Left renal pelvis (tissue), 4 donors: ENCODE data around the gene CD244. TPM values are rescaled to one million over a fixed set of nuclear protein-coding genes. Genes with fewer than 3 reads are reported as not detected.

Experiments used
- DNase-seq, 4 donors: peaks; one replicate each; pipeline ENCODE4 v3.0.0-alpha.2; 2013; ENCODE audit warnings: low read depth in 4 of 4, low spot score in 3 of 4
- polyA plus RNA-seq, 4 donors: library from polyadenylated mRNA; unstranded; fragments of 120-200 nt; gene quantifications; one replicate each; pipeline ENCODE4 v1.2.1, GENCODE V29; 2013; ENCODE audit not compliant: insufficient read length in 4 of 4

Gene CD244
- polyA plus RNA-seq, 4 donors: 0.07 to 0.42 (median 0.19) TPM

DNA sequence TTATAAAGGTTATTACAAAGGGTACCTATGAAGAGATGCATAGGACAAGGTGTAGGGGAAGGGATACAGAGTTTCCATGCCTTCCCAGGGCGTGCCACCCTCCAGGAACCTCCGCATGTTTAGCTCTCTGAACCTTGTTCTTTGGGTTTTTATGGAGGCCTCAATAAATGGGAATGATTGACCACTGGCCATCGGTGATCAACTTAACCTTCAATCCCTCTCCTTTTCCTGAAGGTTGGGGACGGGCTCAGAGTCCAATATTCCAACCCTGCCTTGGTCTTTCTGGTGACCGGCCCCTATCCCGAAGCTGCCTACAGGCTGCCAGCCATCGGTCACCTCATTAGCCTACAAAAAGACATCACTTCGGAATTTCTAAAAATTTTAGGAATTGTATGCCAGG, 11.7 kb downstream of the CD244 start:
- no peak for DNase-seq

- no peak for DNase-seq
Measured at GRCh38 chr1:160850541-160850940, 12.1 kb downstream of the CD244 start.

DNA sequence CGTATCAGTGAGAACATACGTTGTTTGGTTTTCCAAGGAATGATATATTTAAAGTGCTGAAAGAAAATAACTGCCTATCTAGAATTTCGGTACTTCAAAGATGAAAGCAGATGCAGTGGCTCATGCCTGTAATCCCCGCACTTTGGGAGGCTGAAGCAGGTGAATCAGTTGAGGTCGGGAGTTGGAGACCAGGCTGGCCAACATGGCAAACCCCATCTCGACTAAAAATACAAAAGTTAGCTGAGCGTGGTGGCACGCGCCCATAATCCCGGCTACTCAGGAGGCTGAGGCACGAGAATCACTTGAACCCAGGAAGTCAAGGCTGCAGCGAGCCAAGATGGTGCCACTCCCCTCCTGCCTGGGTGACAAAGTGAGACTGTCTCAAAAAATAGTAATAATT, 16.4 kb downstream of the CD244 start:
- no peak for DNase-seq

GRCh38 chr1:160844447-160845232, 18.0 kb downstream of the CD244 start:
- no peak for DNase-seq

GRCh38 chr1:160841079-160841478, 21.6 kb downstream of the CD244 start:
- DNase-seq: no peak

DNA sequence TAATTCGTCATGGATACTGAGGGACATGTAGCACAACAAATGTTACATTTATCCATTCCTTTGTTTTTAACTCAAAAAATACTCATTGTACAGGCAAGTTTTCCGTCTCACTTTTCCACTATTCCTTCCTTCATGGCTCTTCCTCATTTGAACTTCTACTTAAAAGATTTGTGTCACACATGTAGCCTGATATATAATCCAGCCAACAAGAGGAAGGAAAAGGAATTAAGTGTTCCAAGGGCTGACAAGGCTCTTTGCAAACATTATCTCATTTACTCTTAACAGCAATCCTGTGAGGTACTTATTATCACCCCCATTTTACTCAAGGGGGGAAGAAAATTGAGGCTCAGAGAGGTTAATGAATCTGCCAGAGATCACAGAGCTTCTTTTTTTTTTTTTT, 22.9 kb downstream of the CD244 start:
- no peak for DNase-seq

DNA sequence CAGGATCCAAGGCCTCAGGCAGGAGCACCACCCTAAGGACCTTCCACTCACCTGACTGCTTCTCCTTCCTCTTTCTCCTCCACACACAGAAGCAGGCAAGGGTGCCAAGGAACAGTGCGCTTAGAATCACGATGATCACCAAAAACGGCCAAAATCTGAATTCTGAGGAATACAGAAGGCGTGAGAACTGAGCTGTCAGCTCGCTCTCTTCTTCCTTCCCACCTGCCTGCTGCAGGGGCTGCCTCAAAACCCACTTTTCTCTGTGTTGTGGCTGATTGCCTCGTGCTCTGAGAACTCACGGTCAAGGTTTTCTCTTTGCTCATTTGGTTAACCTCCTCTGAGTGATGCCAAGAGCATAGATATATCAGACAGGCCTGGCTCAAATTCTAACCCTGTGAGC, 23.8 kb downstream of the CD244 start:
- no peak for DNase-seq

GRCh38 chr1:160837558-160838205, 25.0 kb downstream of the CD244 start:
- DNase-seq: no peak

DNA sequence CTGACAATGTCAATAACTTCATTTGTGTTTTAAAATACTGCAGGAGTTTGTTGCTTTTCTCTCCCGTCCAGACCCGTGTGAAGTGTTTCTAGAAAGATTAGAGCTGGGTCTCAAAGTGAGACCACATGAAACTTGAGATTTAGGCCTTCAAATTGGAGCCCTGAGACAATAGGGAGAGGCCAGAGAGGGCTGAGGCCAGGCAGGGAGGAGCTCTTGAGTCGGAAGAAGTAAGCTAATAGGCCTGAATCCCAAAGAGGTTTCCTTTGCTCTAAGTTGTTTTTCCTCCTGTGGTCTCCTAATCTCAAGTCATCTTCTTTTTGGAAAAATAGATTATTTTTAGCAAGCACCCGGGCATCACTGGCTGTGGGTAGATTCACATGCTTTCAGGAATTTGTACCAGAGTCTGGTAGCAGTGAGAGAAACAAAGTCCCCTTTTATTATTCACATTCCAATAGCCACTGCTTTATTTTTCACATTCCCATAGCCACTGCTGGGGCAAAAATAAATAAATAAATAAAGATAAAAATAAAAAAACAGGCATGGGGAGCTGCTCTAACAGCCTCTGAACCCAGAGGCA, 25.6 kb downstream of the CD244 start:
- no peak for DNase-seq

GRCh38 chr1:160836561-160836960, 26.1 kb downstream of the CD244 start:
- no peak for DNase-seq

DNA sequence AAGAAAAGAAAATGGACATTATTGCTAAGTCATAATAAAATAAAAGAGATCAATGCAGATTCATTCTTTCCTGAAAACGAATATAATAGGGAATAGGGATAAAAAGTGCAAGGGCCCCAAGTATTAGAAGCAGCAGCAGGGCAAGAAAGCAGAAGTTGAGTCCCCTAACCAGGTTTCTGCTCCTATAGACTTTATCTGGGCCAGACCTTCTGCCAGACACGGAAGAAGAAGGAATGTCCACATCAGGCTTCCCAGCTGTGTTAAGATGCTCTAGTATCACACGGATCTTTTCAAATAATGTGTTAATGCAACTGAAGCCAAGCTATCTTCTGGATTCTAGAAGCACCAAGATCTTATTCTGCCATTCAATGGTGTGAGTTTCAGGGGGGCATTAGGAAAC, 26.9 kb downstream of the CD244 start:
- DNase-seq: no peak

GRCh38 chr1:160834945-160835565, 27.6 kb downstream of the CD244 start:
- DNase-seq: peak in 2 of 4 donors; percentile 6 to 9

DNA sequence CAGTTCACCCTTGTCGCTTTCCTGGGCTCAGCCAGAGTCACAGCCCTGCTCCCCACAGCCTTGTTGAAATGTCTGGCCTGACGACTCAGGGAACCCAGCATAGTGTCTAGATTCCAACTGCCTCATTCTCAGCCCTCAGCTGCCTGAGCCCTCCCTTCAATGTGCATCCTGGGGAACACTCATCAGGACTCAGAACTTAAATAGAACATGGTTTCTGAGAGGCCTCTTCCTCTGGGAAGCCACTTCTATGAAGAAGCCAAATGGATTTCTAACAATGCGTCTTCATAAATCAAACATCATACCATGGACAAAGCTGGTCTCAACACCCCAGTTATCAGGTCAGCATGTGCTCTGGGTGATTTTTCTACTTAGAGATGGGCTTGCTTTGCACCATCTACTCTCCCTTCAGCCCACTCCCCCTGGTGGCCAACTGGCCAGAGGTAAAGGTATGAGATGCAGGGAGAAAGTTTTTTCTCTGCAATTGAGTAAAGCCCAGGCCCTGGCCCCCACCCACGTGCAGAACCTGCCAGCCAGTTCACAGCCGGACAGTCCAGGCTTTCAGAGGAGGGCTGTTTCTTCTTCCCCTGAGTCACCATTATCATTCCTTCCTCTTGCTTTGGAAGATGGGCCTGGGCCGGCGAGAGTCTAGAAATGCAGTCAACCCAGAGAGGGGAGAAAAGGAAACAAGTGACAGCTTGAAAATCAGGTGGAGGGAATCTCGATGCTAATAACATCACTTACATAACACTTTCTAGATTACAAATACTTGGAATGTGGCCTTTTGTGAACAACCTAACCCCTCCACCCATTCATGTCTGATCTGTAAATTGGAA, 32.1 kb downstream of the CD244 start:
- DNase-seq: peak in 3 of 4 donors; percentile 14 to 25 (median 16)

DNA sequence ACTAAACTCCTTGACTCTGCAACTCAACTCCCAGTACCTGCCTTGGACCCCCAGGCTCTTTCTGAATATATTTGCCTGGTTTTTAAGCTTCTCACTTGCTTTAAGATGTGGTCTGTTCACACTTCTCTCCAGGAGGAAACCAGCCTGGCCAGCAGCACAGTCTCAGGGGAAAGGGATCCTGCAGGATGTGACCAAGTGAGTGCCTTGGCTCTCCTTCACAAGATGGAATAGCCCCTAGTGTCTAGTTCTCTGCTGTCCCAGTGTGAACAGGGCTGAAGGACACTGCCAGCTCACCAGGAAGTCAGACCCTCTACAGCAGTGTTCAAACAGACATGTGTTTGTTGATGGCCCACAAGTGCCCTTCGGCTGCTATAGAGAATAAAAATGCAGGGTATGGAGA, 32.9 kb downstream of the CD244 start:
- DNase-seq: no peak

DNA sequence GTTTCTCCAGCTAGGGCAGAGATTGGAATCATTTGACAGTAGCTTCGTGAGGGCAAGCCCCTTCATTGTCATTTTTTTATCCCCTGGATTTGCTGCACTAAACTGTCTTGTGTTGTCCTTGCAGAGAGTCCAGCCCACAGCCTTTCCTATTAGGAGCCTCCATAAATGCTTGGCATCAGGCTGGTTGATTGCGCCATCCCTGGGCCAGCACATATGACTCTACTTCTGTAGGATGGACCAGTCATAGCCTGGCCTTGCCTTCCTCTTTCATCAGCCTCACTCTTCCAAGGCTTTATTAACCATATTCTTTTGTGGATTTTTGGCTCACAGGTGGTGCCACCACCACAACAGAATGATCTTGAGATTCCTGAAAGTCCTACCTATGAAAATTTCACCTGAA, 35.3 kb downstream of the CD244 start:
- no peak for DNase-seq

DNA sequence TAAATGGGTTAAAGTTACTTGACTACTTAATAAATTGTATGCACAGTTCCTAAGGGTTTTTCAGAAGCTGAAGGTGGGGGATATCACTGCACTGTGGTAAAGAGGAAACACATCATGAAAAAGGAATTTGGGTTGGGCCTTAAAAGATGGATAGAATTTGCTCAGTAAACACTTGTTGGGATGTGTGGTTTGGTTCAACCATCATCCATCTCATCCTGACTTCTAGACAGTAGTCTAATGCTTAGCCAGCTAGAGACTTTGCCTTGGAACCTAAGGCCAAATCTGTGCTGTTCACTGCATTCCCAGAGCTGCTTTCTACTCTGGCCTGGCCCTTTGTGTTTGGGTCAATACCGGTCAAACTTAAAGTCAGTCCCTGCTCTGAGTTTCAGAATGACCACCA, 36.1 kb downstream of the CD244 start:
- no peak for DNase-seq

DNA sequence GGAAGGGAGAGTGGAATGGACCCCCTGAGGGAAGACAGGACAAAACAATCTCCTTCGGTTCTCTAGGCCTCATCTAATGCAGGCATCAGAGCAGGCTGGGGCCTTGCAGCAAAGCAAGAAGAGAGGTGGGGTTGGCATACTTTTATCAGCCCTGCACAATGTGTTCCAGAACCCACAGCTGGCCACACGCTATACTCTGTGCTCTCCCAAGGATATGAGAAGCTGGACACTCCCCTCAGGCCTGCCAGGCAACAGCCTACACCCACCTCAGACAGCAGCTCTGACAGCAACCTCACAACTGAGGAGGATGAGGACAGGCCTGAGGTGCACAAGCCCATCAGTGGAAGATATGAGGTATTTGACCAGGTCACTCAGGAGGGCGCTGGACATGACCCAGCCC, 39.4 kb downstream of the CD244 start:
- no peak for DNase-seq

DNA sequence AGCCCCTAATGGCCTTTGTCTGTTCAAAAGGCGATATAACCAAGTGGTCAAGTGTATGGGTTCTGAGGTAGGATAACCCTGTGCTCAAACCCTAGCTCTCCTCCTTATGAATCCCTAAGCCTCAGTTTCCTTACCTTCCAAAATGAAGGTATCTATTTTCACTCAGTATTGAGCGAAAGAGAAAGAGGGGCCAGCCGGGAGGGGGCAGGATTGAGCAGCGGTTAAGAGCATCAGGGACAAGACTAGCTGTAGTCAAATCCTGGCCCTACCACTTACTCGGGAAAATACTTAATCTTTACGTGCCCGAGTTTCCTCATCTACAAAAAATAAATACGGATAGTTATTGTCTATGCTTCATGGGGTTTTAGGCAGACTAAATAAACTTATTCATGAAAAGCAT, 41.1 kb downstream of the CD244 start:
- DNase-seq: no peak

- no peak for DNase-seq
Measured at GRCh38 chr1:160819186-160819585, 43.5 kb downstream of the CD244 start.

DNA sequence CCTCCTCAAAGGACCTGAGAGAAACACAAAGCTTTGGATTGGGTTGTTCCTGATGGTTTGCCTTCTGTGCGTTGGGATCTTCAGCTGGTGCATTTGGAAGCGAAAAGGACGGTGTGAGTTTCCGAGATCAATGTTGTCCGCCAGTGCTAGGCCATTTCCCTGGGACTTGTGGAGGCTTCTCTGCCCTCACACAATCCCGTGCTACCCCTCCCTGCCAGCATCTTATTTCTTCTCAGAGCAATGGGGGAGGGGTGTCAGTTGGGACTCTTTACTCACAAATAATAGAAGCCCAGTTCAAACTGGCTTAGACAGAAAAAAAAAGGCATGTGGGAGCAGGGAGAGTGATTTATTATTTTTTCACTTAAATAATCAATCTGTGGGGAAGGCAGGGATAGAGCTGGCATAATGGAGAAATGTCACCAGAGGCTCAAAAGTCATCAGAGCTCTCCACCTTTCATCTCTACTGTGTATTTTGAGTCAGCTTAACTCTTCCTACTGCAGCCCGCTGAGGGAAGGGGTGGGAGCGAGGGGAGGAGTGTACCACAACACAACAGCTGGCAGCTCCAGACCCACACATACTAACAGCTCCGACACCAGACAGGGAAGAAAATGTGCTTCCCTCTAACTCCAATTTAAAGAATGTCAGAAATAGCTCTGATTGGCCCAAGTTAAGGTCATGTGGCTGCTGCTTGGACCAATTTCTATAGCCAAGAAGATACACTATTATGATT, 44.3 kb downstream of the CD244 start:
- DNase-seq: no peak
